ENCODE data around the gene CBX4.

CBX4 gene

GRCh38 chr17:79811868-79812352 lies 27.3 kb downstream of the CBX4 start:
- TF ChIP-seq ZNF274 (IDR thresholded peaks at IDR 0.05; ENCODE audit: low read depth, low read length), result no peak
- no peak overlapping the region for H3K4me3 ChIP-seq (ENCODE audit: low read length)

DNA sequence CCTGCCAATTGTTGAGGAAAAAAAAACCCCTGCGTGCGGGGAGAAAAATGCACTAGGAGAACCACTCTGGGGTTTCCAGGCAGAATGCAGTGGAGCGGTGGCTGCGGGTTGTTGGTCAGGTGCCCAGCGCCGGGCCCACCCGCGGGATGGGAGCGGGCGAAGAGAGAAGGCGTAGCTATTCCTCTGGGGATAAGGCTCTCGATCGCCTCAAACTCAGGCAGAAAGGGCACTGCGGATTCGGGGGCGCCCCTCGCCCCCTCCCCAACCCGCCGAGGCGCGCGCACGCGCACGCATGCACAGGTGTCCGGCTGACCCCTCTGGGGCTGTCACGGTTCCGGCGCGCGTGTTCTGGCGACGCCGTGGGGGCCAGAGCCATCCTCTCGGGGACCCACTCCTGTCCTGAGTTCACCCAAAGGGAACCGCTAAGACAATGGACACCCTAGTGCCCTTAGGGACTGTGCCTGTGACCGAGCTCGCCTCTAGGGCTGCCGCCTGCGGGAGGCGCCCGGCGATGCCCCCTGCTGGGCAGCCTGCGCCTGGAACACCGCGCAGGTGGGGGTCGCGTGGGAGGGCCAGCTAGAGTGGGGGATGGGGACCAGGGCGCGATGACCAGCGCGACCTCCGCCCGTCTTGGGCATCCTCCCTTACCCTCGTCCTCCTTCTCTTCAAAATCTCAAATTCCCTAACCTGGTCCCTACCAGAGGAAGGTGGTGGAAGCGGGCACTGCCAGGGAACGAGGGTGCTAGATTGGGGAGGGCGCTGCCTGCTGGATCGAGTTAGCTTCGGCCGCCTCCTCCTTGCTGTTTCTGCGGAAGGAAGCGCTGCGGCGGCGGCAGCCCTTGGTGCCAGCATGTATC lies 28.0 kb downstream of the CBX4 start:
- TF ChIP-seq ZNF274 (IDR thresholded peaks at IDR 0.05; ENCODE audit: low read depth, low read length), result no peak

DNA sequence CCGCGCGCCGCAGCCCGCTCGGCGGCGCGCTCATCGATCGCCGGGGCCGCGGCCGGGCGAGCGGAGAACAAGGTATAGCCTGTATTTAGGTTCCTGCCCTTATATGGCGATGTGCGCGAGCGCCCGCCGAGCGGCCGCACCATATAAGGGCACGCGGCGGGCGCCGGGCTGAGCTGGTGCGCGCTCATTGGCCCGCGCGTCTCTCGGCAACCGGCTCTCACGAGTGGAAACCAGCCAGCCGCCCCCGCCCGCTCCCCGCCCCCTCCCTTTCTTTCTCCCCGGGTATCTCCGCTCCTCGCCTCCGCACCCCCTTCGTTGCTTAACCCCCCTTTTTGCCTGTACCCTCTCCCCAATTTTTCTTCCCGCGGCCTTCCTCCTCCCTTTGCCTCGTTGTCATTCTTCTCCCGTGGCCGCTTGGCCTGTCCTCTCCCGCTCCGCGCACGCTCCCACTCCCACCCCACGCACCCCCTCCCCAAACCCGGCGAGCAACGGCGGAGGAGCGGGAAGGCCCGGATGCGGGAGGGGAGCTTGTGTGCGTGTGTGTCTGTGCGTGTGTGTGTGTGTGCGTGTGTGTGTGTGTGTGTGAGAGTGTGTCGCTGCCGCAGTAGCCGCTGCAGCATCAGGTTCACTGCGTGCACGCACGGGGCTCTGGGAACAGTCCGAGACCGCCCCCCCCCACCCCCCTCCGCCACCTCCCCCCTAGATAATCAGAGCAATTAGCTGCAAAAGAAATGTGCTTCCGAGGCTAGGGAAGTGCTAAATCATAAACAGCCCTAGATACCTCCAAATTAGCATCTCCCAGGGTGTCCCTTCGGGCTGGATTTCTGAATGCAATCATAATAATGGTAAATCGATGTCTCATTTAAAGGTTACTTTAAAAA lies 28.9 kb downstream of the CBX4 start:
- H3K4me3 ChIP-seq (ENCODE audit: low read length), result peak overlapping the region; percentile 5; the same call in 1 of the 2 replicates
- no peak for TF ChIP-seq ZNF274 (IDR thresholded peaks at IDR 0.05; ENCODE audit: low read depth, low read length)

More for the DNA sequence above, 28.0 kb downstream of the CBX4 start:
- no peak overlapping the region for H3K4me3 ChIP-seq (ENCODE audit: low read length)

GRCh38 chr17:79809530-79810129 lies 29.6 kb downstream of the CBX4 start:
- no peak for TF ChIP-seq ZNF274 (IDR thresholded peaks at IDR 0.05; ENCODE audit: low read depth, low read length)
- H3K4me3 ChIP-seq (ENCODE audit: low read length), result no peak overlapping the region

DNA sequence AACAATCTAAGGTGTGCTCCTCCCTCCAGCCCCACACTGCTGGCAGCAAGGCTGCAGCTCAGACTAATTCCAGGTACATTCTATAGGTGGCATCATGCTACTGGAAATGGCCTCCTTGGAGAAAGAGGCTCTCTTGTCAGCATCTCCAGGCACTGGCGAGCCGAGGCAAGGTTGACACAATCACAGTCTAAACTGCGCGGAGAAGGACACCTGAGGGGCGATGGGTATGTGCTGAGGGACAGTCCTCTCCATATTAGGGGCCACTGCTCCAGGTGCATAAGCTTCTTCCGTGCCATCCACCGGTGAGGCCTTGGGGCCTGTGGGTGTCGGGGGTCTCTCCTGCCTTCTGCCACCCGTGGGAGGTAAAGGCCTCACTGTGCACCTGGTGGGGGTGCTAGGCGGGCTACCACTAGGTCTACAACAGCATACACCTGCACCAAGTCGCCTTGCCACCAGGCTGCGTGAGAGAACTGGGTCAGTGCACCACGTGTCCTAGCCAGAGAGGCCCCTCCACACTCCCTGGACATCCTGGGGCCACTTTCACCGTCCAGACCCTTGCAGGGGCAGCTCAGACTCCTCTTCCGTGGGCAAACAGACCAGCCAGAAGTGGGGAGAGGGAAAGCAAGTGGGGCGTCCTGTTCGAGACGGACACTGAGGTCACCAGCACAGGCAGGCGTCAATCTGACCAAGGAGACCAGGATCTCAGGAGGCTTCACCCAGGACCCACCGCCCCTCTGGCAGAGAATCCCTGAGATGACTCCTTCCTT lies 30.3 kb downstream of the CBX4 start:
- H3K4me3 ChIP-seq (ENCODE audit: low read length), result no peak overlapping the region
- TF ChIP-seq ZNF274 (IDR thresholded peaks at IDR 0.05; ENCODE audit: low read depth, low read length), result no peak

DNA sequence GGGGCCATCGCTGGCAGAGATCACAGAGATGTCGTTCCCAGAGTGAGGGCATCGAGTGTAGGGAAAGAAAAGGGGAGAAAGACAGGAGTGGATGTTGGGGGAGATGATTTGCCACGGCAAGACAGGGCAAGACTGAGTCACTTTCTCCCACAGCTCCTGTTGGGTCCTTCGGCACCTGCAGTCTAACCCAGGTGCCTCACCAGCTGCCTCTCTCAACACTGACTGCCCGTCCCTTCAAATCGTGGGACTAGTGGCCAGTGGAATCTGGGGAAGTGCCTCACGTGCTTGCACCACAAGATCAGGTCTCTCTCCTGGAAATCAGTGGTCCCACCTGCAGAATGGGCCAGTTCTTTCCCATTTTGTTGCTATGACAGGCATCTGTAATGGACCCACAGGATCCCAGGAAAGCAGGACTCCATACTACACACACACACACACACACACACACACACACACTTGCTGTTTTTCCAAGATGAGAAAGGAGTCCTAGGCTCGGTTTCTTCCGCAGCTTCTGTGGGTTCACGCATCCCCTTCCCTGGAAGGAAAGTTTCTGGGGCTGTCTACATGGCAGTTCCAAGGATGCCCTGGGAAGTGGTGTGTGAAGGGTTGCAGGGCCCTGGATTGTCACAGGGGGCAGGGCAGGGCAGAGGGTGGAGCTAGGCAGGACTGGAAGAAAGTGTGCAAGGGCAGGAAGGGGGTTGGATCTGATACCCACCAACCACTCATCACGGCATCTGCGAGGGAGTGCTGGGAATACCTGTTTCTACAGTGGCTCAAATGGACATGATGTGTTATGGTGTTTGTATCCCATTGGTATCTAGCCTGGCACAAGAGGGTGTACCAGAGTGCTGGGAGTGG lies 32.1 kb downstream of the CBX4 start:
- no peak for TF ChIP-seq ZNF274 (IDR thresholded peaks at IDR 0.05; ENCODE audit: low read depth, low read length)

GRCh38 chr17:79806446-79806760 lies 32.8 kb downstream of the CBX4 start:
- TF ChIP-seq ZNF274 (IDR thresholded peaks at IDR 0.05; ENCODE audit: low read depth, low read length), result no peak
- no peak overlapping the region for H3K4me3 ChIP-seq (ENCODE audit: low read length)

More for the DNA sequence above, 32.1 kb downstream of the CBX4 start:
- no peak overlapping the region for H3K4me3 ChIP-seq (ENCODE audit: low read length)

DNA sequence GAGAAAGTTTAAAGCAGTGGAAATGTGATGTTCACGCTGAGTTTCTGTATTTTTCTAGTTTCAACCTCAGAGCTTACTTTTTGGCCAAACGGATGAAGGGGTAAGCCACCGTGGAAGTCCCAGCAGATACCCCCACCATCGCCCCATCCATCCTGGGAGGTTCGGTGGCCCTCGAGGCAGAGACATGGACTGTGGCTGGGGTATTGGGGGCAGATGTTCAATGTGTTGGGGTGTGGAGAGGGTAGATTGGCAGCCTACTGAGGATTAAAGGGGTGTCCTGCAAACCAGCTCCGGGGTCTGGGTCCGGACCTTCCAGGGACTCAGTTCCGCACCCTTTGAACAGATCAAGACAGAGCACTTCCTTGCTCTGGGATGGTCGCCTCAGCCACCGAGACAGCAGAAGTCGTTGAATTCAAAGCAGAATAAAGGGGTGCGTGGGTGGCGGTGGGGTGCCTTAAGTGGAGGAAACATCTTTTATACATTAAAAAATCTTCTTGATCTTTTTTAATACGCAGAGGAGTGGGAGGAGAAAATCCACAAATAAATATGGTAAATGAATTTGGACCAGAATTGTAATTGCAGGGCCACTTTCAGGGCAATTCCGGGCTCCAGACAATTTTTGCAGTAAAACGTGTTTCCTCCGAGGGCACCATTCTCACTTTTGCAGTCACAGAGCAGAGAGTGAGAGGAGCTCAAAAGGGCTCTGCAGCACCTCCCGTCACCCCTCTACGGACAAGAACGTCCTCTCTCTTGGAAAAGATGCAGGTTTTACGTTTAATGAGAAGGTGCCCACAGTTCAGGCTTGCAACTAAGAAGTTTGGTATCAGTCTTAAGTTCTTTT lies 34.2 kb downstream of the CBX4 start:
- no peak overlapping the region for H3K4me3 ChIP-seq (ENCODE audit: low read length)

GRCh38 chr17:79803997-79804855 lies 35.0 kb downstream of the CBX4 start:
- H3K4me3 ChIP-seq (ENCODE audit: low read length), result peak overlapping the region; percentile 29; the same call in 1 of the 2 replicates
- TF ChIP-seq ZNF274 (IDR thresholded peaks at IDR 0.05; ENCODE audit: low read depth, low read length), result no peak

More for the DNA sequence above, 34.2 kb downstream of the CBX4 start:
- no peak for TF ChIP-seq ZNF274 (IDR thresholded peaks at IDR 0.05; ENCODE audit: low read depth, low read length)

DNA sequence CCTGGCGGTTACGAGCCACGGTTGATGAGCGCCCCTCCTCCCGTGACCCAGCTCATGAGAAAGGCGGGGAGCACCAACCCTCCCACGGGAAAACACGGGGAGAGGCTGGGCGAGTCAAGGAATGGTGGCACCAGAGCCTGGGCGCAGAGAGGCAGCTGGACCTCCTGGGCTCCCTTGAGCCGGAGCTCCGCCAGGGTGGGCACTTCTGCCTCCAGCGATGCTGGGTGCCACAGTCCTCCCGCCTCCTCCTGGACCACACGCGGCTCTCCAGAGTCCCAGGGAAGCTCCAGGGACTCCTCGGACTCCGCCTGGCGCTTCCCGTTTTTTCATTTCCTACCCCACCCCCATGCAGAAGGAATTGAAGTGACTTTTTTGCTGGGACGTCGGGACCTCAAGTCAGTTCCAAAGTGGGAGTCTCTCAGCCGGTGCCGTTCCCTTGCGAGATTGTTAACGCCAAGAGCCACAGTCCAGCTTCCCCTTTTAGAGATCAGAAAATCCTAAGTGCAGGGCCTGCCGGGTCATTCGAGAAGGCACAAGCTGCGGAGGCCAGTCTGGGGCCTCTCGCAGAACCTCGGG lies 35.7 kb downstream of the CBX4 start:
- no peak for TF ChIP-seq ZNF274 (IDR thresholded peaks at IDR 0.05; ENCODE audit: low read depth, low read length)
- no peak overlapping the region for H3K4me3 ChIP-seq (ENCODE audit: low read length)
